Airway epithelial cell (primary cell): ENCODE results near the gene NIPSNAP2. TPM values are rescaled to one million over a fixed set of nuclear protein-coding genes. Genes with fewer than 3 reads are reported as not detected.

Experiments used
- total RNA-seq: library from RNA; depleted of rRNA; stranded (reverse); fragments of >200 nt; gene quantifications from 2 replicates; pipeline ENCODE4 v1.2.3, GENCODE V29; 2015

The NIPSNAP2 gene
- total RNA-seq: 50.1 and 60.1 TPM in 2 replicates

DNA sequence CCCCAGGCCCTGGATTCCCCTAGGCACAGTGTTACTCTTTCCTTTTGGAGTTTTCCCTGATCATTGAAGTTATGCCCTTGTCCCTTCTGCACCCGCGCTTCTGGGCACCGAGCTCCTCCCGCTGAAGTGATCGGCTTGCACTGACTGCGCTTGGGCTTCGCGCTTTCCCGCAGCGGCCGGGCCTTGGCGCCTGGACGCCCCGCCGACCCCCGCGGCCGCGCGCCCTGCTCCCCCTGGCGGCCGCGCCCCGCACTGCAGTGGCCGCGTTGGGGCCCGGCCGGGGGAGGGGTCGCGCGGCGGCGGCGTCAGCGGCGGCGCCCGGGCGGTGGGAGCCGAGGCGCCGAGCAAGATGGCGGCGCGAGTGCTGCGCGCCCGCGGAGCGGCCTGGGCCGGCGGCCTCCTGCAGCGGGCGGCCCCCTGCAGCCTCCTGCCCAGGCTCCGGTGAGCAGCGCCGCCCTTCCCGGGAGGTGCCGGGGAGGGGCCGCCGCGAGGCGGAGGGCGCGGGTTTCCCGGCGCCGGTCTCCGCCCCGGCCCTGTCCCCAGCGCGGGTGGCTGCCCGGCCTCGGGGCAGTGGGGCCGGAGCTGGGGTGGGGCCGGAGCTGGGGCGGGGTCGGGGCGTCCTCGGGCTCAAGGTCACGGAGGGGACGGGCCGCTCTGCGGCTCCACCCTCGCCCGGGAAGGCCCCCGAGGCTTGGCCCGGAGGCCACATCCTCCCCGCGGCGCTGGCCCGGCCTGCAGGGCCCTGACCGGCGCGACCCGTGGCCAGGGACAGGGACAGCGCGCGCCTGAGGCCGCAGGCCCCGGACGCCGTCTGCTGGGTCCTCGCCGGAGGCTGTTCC is at the start of gene NIPSNAP2:
Gene NIPSNAP2 (plus strand): TSS at position 325 of the 839 bp plus-strand sequence. CDS start 25 bp downstream, at position 350.

DNA sequence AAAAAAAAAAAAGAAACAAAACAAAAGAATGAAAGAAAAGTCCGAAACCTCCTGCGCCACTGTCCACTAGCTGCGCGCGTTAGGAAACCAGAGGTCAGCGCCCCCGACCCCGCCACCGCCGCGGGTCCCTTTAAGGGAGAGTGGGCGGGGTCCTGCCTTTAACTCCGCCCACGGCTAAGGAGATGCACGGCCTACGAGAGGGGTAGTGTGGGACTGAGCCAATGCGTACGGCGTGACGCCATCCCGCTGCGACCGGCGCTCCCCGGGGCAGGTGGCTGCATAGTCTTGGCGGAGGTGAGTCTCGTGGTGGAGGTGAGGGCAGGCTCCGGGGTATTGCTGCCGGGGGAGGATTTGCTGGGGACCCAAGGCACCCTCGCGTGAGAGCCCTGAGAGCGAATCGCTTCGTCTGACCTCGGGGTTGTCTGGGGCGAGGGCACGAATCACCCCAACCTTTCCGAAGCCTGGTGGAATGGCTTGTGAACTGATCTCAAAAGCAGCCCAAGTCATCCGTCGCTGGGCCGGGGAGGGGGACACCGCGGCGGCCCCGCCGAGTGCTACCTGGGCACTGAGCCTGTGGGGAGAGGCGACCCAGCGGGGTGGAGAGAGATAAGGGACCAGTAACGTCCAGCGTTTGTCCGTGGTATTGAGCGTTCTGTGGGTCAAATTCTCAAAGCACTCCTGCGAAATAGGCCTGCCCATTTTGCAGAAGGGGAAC is 12.6 kb upstream of the NIPSNAP2 start, which contains the start of gene MRPS17:
Gene MRPS17 (plus strand): TSS at position 241 of the 715 bp plus-strand sequence. CDS start 1,319 bp downstream, outside the sequence.

Other genes starting within 250 kb of the NIPSNAP2 start
- not detected in 2 replicates for gene SEPTIN14, start 101.8 kb upstream of the NIPSNAP2 start, total RNA-seq
- 0.56 and 1.3 TPM in 2 replicates for gene ZNF713, start 77.1 kb upstream of the NIPSNAP2 start, total RNA-seq
- gene MRPS17, start 12.7 kb upstream of the NIPSNAP2 start, total RNA-seq: 11.1 and 16.0 TPM in 2 replicates
- 50.4 and 64.1 TPM in 2 replicates for gene PSPH, start 86.9 kb downstream of the NIPSNAP2 start, total RNA-seq
- 224 and 240 TPM in 2 replicates for gene CCT6A, start 87.2 kb downstream of the NIPSNAP2 start, total RNA-seq
- gene SUMF2, start 99.7 kb downstream of the NIPSNAP2 start, total RNA-seq: 124 and 158 TPM in 2 replicates
- 0.07 TPM in 1 of 2 replicates, not detected in the other for gene PHKG1, start 128.4 kb downstream of the NIPSNAP2 start, total RNA-seq
- 599 and 665 TPM in 2 replicates for gene CHCHD2, start 141.9 kb downstream of the NIPSNAP2 start, total RNA-seq
- gene NUPR2, start 151.8 kb downstream of the NIPSNAP2 start, total RNA-seq: 5.7 TPM in 1 of 2 replicates, not detected in the other